MM.1S (cell line): ENCODE data around the gene MGAT4B.
A peak's percentile ranks its signal among the peaks of the same experiment; 100 is the strongest.

Experiments used
- DNase-seq: peaks from one replicate; pipeline ENCODE4 v3.0.0-alpha.2; 2015
- H2AFZ ChIP-seq: fragments of 300-600 bp; sonication (generic); 2 replicates; pipeline ENCODE4 v1.6.0; 2016; ENCODE audit warnings: antibody characterized with exemption, low read length
- H3F3A ChIP-seq: fragments of 300-600 bp; sonication (generic); 2 replicates; pipeline ENCODE4 v1.6.1; 2016; ENCODE audit warnings: mild to moderate bottlenecking, antibody characterized with exemption, low read length, moderate library complexity, mixed read lengths; ENCODE audit not compliant: insufficient read depth
- H3K27ac ChIP-seq: fragments of 300-600 bp; sonication (generic); 2 replicates; pipeline ENCODE4 v1.5.1; 2016; ENCODE audit warnings: mild to moderate bottlenecking, low read length
- H3K27me3 ChIP-seq: fragments of 300-600 bp; sonication (generic); replicated peaks from 2 replicates; pipeline ENCODE4 v1.6.0; 2016; ENCODE audit warnings: low read length; ENCODE audit not compliant: insufficient read depth
- H3K36me3 ChIP-seq: fragments of 300-600 bp; sonication (generic); replicated peaks from 2 replicates; pipeline ENCODE4 v1.6.1; 2016; ENCODE audit warnings: mild to moderate bottlenecking, low read length, mixed read lengths; ENCODE audit not compliant: insufficient read depth
- H3K4me1 ChIP-seq: fragments of 300-600 bp; sonication (generic); 2 replicates; pipeline ENCODE4 v1.6.1; 2016; ENCODE audit warnings: low read length, mixed read lengths
- H3K4me2 ChIP-seq: fragments of 300-600 bp; sonication (generic); 2 replicates; pipeline ENCODE4 v1.6.0; 2016; ENCODE audit warnings: low read depth, low read length
- H3K4me3 ChIP-seq: fragments of 300-600 bp; sonication (generic); 2 replicates; pipeline ENCODE4 v1.5.1; 2016; ENCODE audit warnings: low read length, mixed read lengths
- H3K79me2 ChIP-seq: fragments of 300-600 bp; sonication (generic); 2 replicates; pipeline ENCODE4 v1.6.1; 2016; ENCODE audit warnings: mixed run types, low read length, mixed read lengths
- H3K9ac ChIP-seq: fragments of 300-600 bp; sonication (generic); 2 replicates; pipeline ENCODE4 v1.6.1; 2016; ENCODE audit warnings: low read length, mixed read lengths
- H3K9me2 ChIP-seq: fragments of 300-600 bp; sonication (generic); replicated peaks from 2 replicates; pipeline ENCODE4 v1.6.1; 2016; ENCODE audit warnings: mild to moderate bottlenecking, low read length, mixed read lengths; ENCODE audit not compliant: insufficient read depth
- H3K9me3 ChIP-seq: fragments of 300-600 bp; sonication (generic); replicated peaks from 2 replicates; pipeline ENCODE4 v1.6.1; 2016; ENCODE audit warnings: mild to moderate bottlenecking, low read length, mixed read lengths; ENCODE audit not compliant: insufficient read depth
- H4K20me1 ChIP-seq: fragments of 300-600 bp; sonication (generic); 2 replicates; pipeline ENCODE4 v1.6.1; 2016; ENCODE audit warnings: mild to moderate bottlenecking, low read length, moderate library complexity, mixed read lengths; ENCODE audit not compliant: insufficient read depth
- EZH2 ChIP-seq: fragments of 300-600 bp; sonication (generic); optimal IDR thresholded peaks from 2 replicates; pipeline ENCODE3; 2017; ENCODE audit warnings: low read depth, mild to moderate bottlenecking, antibody characterized with exemption, low read length, mixed read lengths
- EZH2phosphoT487 ChIP-seq: fragments of 300-600 bp; sonication (generic); IDR thresholded peaks from 2 replicates; pipeline ENCODE4 v1.6.1; 2018; ENCODE audit warnings: antibody characterized with exemption, low read length
- TF ChIP-seq, protein P1 (sequence below): fragments of 300-600 bp; sonication (generic); IDR thresholded peaks from 2 replicates; pipeline ENCODE4 v1.5.1; 2016; ENCODE audit warnings: antibody characterized with exemption, low read length, mixed read lengths

Gene MGAT4B

DNA sequence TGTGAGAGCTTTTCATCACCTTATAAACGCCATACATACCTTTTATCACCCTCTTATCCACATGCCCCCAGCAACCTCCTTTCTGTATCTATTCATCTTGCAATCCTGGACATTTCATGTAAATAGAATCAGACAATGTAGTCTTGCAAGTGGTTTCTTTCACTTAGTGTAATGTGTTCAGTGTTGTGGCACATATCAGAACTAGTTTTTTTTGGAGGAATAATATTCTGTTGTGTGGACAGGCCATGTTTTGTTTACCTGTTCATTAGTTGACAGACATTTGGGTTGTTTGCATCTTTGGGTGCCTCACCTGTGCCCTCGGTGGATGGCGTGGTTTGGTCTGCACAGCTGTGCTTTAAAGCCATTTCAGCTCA lies 15.4 kb upstream of the MGAT4B start:
- Histone ChIP-seq H3F3A (peaks cover 32% of the 10 kb centered on the region), H4K20me1 (peaks cover 26% of the 10 kb centered on the region), H3K9ac (peak overlapping the region; percentile 40; the same call in 1 of the 2 replicates), H3K79me2 (peaks cover 78% of the 10 kb centered on the region), H2AFZ (no peak overlapping the region), H3K9me2 (no peaks in the 10 kb centered on the region), H3K27me3 (no peaks in the 10 kb centered on the region), H3K36me3 (peaks cover 18% of the 10 kb centered on the region), H3K4me1 (peaks cover 31% of the 10 kb centered on the region), H3K9me3 (no peaks in the 10 kb centered on the region), H3K4me3 (peak overlapping the region; percentile 96), H3K4me2 (peak overlapping the region; percentile 90), H3K27ac (peak overlapping the region; percentile 98; the same call in 1 of the 2 replicates)
- no peak for DNase-seq
- TF ChIP-seq EZH2phosphoT487: no peak
- TF ChIP-seq EZH2: no peak
- TF ChIP-seq, protein P1, sequence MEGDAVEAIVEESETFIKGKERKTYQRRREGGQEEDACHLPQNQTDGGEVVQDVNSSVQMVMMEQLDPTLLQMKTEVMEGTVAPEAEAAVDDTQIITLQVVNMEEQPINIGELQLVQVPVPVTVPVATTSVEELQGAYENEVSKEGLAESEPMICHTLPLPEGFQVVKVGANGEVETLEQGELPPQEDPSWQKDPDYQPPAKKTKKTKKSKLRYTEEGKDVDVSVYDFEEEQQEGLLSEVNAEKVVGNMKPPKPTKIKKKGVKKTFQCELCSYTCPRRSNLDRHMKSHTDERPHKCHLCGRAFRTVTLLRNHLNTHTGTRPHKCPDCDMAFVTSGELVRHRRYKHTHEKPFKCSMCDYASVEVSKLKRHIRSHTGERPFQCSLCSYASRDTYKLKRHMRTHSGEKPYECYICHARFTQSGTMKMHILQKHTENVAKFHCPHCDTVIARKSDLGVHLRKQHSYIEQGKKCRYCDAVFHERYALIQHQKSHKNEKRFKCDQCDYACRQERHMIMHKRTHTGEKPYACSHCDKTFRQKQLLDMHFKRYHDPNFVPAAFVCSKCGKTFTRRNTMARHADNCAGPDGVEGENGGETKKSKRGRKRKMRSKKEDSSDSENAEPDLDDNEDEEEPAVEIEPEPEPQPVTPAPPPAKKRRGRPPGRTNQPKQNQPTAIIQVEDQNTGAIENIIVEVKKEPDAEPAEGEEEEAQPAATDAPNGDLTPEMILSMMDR: no peak

DNA sequence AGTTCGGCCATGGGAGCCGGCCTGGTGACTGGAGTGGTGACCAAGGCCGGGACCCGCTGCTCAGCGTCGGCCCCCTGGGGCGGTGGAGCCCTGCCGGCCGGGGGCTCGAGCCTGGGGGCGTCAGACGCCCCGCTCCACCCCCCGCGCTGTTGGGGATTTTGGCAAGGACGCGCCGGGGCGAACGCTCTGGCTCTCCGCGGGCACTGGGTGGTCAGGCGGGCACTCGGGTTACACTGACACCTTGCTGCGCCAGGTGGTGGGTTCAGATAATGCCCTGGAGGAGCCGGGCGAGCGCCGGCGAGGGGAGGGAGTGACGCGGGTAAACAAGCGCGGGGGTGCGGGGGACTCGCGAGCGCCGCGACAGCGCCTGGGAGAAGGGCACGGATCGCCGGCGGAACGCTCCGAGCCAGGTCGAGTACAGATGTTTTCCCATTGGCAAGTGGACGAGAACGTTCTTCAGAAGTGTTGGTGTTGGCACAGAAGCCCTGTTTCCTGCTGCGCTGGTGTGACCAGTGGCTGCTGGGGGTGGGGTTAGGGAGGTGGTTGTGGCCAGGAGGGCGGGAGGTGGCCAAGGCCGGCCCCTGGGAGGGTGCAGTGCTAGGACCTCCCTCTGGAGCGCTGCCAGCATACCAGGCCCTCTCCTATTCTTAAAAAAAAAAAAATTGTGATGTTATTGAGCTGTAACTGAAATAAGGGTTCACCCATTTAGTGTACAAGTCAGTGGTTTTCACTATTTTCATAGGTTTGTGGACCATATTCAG lies 14.8 kb upstream of the MGAT4B start:
- Histone ChIP-seq H3K4me2 (peak overlapping the region; percentile 90), H3K9ac (peak overlapping the region; percentile 100), H2AFZ (no peak overlapping the region), H3K4me1 (peaks cover 31% of the 10 kb centered on the region), H3K9me3 (no peaks in the 10 kb centered on the region), H3F3A (peaks cover 32% of the 10 kb centered on the region), H4K20me1 (peaks cover 26% of the 10 kb centered on the region), H3K4me3 (peak overlapping the region; percentile 96), H3K9me2 (no peaks in the 10 kb centered on the region), H3K27me3 (no peaks in the 10 kb centered on the region), H3K27ac (peak overlapping the region; percentile 98), H3K36me3 (peaks cover 18% of the 10 kb centered on the region), H3K79me2 (peaks cover 72% of the 10 kb centered on the region)
- DNase-seq: peak; percentile 85
- TF ChIP-seq, protein P1: no peak; the same call in 1 of the 2 replicates
- no peak for TF ChIP-seq EZH2phosphoT487
- TF ChIP-seq EZH2: no peak

DNA sequence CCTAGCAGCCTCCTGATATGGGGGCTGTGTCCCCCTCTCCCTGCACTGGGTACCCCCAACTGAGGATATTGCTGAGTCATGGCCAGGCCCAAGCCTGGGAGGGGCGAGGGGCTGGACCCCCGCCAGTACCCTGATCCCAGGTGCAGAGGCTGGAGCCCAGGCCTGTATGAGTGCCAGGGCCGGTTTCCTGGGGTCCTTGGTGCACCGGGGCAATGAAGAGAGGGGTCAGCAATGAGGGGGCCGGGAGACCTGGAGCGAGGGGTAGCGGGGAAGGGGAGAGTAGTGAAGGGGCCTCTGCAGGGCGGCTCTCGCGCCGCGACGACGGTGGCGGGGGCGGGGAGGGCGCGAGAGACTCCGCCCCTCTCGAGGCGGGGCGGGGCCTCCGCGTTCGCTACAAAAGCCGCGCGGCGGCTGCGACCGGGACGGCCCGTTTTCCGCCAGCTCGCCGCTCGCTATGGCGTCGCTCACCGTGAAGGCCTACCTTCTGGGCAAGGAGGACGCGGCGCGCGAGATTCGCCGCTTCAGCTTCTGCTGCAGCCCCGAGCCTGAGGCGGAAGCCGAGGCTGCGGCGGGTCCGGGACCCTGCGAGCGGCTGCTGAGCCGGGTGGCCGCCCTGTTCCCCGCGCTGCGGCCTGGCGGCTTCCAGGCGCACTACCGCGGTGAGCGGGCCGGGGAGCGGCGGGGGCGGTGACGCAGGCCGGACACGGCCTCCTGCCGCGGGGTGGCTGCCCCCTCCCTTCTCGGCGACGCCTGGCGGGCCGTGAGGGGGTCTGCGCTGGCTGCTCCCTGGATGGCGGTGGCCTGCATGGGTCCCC lies 14.0 kb upstream of the MGAT4B start, which contains the start of gene SQSTM1:
Gene SQSTM1 (plus strand): TSS at position 423 of the 815 bp plus-strand sequence. CDS start 32 bp downstream, at position 455.
- H3K27ac ChIP-seq: peak within 1 kb of the TSS; percentile 98
- no peaks in the 10 kb centered on the region for H3K9me2 ChIP-seq
- peak within 1 kb of the TSS; percentile 96 for H3K4me3 ChIP-seq
- peak within 1 kb of the TSS; percentile 100 for H3K9ac ChIP-seq
- H2AFZ ChIP-seq: peak within 1 kb of the TSS; percentile 60; the same call in 1 of the 2 replicates
- H3F3A ChIP-seq: peaks cover 32% of the 10 kb centered on the region
- H3K9me3 ChIP-seq: no peaks in the 10 kb centered on the region
- H3K4me2 ChIP-seq: peak within 1 kb of the TSS; percentile 96
- peak; percentile 82 for DNase-seq
- peaks cover 65% of the 10 kb centered on the region for H3K79me2 ChIP-seq
- peaks cover 31% of the 10 kb centered on the region for H3K4me1 ChIP-seq
- TF ChIP-seq EZH2phosphoT487 (no peak), EZH2 (no peak)
- TF ChIP-seq, protein P1: no peak
- peaks cover 26% of the 10 kb centered on the region for H4K20me1 ChIP-seq
- H3K27me3 ChIP-seq: no peaks in the 10 kb centered on the region
- H3K36me3 ChIP-seq: peaks cover 15% of the 10 kb centered on the region
